ENCODE measurements around the gene NTN1. TPM values are rescaled to one million over a fixed set of nuclear protein-coding genes. Genes with fewer than 3 reads are reported as not detected.

NTN1 gene
- total RNA-seq, 2 donors from 2014 or later = 3.6 to 4.0 TPM

GRCh38 chr17:9205520-9206409, 184.5 kb downstream of the NTN1 start:
- Histone ChIP-seq H3K27me3 (peaks cover 0 to 6% of the 10 kb centered on the region in 2 donors), H3K4me1 (no peaks in the 10 kb centered on the region), H3K4me3 (no peak overlapping the region), H3K36me3 (replicated peaks in 1 of 2; ENCODE audit: insufficient read depth in 1 of 2, low read depth in 2 of 2) (no peaks in the 10 kb centered on the region), H3K27ac (no peak overlapping the region), H3K9me3 (no peaks in the 10 kb centered on the region)
- WGBS, 2 donors = 77 to 81% methylated on average over 12 to 14 of the region's 14 CpGs
- intact Hi-C loops (cut with DNase I) = no loop called here
- ATAC-seq (no peak), DNase-seq (no peak)
- TF ChIP-seq CTCF (IDR thresholded peaks at IDR 0.05) = no peak
- TF ChIP-seq POLR2A (IDR thresholded peaks at IDR 0.05) = no peak

- 57 to 81% methylated on average over 4 to 8 of the region's 8 CpGs for WGBS, 2 donors
- no peak overlapping the region for H3K27ac ChIP-seq
These were observed 185.0 kb downstream of the NTN1 start for GRCh38 chr17:9206410-9206703.

GRCh38 chr17:9206741-9207332, 185.5 kb downstream of the NTN1 start:
- no peak overlapping the region for H3K27ac ChIP-seq
- H3K4me3 ChIP-seq = no peak overlapping the region
- DNase-seq = no peak
- intact Hi-C loops (cut with DNase I) = no loop called here
- H3K27me3 ChIP-seq = peaks cover 0 to 6% of the 10 kb centered on the region in 2 donors
- no peaks in the 10 kb centered on the region for H3K36me3 ChIP-seq (replicated peaks in 1 of 2; ENCODE audit: insufficient read depth in 1 of 2, low read depth in 2 of 2)
- H3K4me1 ChIP-seq = no peaks in the 10 kb centered on the region
- H3K9me3 ChIP-seq = no peaks in the 10 kb centered on the region
- no peak for TF ChIP-seq POLR2A (IDR thresholded peaks at IDR 0.05)
- TF ChIP-seq CTCF (IDR thresholded peaks at IDR 0.05) = no peak
- 47 to 49% methylated on average over 14 of the region's 14 CpGs for WGBS, 2 donors
- no peak for ATAC-seq

More at GRCh38 chr17:9206410-9206703, 185.0 kb downstream of the NTN1 start:
- intact Hi-C loops (cut with DNase I) = no loop called here
- ATAC-seq (no peak), DNase-seq (no peak)
- Histone ChIP-seq H3K27me3 (peaks cover 0 to 6% of the 10 kb centered on the region in 2 donors), H3K4me3 (no peak overlapping the region), H3K9me3 (no peaks in the 10 kb centered on the region), H3K4me1 (no peaks in the 10 kb centered on the region), H3K36me3 (replicated peaks in 1 of 2; ENCODE audit: insufficient read depth in 1 of 2, low read depth in 2 of 2) (no peaks in the 10 kb centered on the region)
- TF ChIP-seq CTCF (IDR thresholded peaks at IDR 0.05) (no peak), POLR2A (IDR thresholded peaks at IDR 0.05) (no peak)

GRCh38 chr17:9208381-9209105, 187.2 kb downstream of the NTN1 start:
- no peak overlapping the region for H3K4me3 ChIP-seq
- H3K9me3 ChIP-seq = no peaks in the 10 kb centered on the region
- no peak for TF ChIP-seq CTCF (IDR thresholded peaks at IDR 0.05)
- no peak for TF ChIP-seq POLR2A (IDR thresholded peaks at IDR 0.05)
- peaks cover 0 to 6% of the 10 kb centered on the region in 2 donors for H3K27me3 ChIP-seq
- no peak for ATAC-seq
- no peaks in the 10 kb centered on the region for H3K4me1 ChIP-seq
- H3K27ac ChIP-seq = no peak overlapping the region
- intact Hi-C loops (cut with DNase I) = no loop called here
- DNase-seq = no peak
- no peaks in the 10 kb centered on the region for H3K36me3 ChIP-seq (replicated peaks in 1 of 2; ENCODE audit: insufficient read depth in 1 of 2, low read depth in 2 of 2)
- 85 to 91% methylated on average over 9 to 10 of the region's 10 CpGs for WGBS, 2 donors
